GM21390 (cell line): ENCODE data around the gene PUM1.

ENCODE experiments used
- ATAC-seq: cut with Tn5 transposase; IDR thresholded peaks from one replicate; pipeline ENCODE4 v1.9.1; 2021; ENCODE audit not compliant: unreplicated experiment

Gene PUM1

DNA sequence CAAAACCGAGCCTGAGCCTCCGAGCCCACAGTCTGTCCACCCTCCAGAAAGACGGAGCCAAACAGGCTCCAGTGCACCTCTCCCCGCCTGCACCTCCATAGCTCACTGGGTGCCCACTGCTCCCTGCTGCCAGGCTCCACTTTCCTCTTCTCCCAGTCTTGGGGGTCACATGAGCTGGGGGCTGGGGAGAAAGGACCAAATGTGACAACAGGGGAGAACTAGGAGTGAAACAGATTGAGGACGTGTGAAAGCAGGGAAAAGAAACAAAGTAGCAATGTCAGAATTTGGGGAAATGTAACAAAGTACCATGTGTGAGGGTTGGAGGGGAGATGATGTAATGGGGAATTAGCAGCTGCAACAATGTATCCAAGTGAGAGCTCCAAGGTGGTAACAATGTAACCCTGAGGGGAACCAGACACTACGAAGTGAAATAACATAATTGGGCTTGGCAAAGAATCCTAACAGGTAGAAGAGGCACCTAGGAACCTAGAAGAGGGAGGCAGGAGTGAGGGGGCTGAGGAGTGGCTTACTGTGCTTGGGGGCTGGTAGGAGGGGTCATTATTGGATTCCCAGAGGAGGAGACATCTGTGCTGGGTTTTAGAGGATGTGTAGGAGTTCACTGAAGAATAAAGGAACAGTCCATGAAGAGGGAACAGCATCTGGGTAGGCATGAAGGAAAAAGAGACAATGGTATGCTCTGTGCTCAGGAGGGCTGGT lies 169.4 kb downstream of the PUM1 start:
- no peak for ATAC-seq

GRCh38 chr1:30895382-30895943 lies 170.1 kb downstream of the PUM1 start:
- ATAC-seq = no peak

GRCh38 chr1:30894508-30894973 lies 171.0 kb downstream of the PUM1 start:
- no peak for ATAC-seq

DNA sequence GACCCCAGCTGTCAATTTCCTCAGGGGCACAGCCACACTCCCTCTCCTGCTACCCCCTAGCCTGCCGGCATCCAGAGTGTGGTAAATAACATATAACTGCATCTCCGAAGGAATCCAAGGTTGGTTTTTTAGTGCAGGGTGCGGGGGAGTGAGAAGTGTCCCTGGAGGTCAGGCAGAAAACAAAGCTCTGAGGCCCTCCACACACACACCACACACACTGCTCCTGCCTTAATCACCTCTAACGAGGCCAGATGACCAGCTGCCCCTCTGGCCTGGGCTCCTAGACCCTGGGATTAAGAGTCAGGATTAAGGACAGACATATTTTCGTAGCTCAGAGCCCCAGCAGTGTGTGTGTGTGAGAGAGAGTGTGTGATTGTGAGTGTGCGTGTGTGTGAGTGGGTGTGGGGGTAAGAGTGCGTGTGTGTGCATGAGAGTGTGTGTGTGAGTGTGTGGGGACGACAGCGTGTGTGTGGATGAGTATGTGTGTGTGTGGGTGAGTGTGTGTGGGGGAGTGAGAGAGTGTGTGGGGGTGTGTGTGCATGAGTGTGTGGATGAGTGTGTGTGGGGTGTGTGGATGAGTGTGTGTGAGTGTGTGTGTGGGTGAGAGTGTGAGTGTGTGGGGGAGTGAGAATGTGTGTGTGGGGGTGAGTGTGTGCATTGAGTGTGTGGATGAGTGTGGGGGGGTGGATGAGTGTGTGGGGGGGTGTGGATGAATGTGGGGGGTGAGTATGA lies 171.6 kb downstream of the PUM1 start:
- no peak for ATAC-seq

DNA sequence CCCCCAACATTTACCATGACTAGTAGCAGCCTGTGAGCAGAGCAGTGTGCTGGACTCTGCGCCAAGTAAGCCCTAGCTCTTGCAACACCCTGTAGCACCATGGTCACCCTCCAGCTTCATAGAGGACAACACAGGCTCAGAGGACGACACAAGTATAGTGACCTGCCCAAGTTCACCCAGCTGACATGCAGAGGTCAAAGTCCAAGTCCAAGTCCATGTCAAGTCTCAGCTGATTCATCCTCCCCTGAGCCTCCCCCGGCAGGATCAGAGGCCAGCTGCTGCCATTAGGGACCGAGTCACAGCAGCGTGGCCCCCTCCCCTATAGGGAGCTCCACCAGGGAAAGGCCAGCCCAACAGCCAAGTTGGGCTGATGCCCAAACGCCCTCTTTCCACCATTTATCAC lies 172.8 kb downstream of the PUM1 start:
- no peak for ATAC-seq

GRCh38 chr1:30891227-30891552 lies 174.3 kb downstream of the PUM1 start:
- no peak for ATAC-seq

GRCh38 chr1:30890502-30891226 lies 174.9 kb downstream of the PUM1 start:
- no peak for ATAC-seq

- ATAC-seq = no peak
Measured at GRCh38 chr1:30889511-30889910, 176.0 kb downstream of the PUM1 start.

DNA sequence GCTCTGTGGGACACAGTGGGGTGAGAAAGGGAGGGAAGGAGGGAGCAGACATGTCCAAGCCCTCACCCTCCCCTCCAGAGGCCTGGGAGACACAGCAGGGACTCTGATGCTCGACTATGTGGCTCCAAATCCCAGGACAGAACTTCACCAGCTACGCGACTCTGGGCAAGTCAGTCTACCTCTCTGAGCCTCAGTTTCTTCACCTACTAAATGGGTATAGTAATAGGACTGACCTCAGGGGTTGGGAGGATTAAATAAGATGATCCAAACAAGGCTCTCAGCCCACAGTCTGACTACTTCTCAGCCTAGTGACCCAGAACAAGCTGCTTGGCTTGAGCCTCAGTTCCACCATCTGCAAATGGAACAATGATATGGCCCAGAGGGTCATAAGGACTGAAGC lies 176.5 kb downstream of the PUM1 start:
- no peak for ATAC-seq

- no peak for ATAC-seq
Measured at GRCh38 chr1:30888391-30888790, 177.1 kb downstream of the PUM1 start.

DNA sequence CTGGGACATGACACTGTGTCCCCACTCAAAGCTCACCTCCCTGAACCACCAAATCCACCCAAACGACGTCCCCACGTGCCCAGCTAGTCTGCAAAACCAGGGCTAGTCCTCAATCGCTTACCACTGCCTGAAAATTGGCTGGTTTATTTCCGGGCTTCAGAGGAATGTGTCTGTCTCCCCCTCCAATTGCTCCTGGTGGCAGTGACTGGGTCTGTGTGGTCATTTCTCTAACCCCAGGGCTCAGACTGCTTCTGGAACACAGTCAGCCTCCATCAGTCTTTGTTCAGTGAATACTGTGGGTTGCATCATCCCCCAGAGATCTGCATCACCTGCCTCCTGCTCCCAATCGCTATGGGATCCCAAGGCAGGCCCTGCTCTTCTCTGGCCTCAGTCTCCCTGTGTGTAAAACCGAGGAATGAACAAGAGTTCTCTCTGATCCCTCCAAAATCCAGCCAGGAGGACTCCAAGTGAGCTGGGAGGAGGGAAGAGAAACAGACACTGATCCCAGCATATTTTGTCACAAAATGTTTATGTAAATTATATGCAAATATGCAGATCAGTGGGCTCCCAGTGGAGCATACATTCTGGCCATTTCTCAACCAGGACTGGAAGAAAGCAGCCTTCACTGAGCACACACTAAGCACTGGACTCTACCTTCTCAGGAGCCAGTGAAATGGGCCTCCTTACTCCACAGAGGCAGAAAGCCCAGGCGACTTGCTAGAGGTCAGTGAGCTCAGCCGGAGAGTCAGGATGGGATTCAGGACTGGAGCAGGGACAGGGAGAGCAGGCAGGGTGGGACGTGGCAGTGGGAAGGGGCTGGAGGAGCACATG lies 177.8 kb downstream of the PUM1 start:
- ATAC-seq = no peak

- ATAC-seq = no peak
Measured at GRCh38 chr1:30886710-30887428, 178.6 kb downstream of the PUM1 start.

DNA sequence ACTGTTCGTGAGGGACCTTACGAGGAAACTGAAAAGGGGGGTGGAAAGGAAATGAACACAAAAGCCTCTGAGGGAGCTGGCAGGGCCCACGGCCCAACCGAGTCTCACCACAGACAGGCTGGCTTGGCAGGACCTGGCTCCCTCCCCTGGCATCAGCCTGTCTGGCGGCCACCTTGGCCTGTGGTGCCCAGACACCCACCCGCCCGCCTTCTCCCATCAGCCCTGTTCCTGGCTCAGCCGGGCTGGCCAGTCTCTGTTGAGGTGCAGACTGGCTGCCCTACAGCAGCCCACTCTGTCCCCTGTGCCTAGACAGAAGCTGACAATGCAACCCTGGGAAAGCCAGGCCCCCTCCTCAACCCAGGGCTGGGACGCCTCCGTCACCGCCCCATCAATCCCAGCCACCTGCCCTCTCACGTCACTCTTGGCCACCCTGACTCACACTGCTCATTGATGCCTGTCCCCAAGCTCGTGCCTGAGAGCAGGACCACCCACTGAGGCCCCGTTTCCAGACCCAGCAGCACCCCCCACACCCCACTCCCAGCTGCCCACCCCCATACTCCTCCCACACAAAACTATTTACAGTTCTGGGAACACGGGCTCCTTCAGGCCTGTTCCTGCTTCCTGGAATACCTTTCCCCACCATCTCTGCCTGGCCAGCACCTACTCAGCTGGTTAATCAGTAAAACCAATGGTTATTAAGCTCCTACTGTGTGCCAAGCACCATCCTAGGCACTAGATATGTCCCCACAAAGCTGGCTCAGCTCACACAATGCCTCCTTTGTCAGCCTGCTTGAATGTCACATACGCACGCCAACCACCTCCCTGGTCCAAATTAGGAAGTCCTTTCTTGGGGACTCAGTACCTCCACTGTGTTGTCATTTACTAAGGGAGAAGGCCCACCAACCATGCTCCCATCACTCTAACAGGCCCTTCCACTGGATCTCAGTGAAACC lies 179.7 kb downstream of the PUM1 start:
- no peak for ATAC-seq

DNA sequence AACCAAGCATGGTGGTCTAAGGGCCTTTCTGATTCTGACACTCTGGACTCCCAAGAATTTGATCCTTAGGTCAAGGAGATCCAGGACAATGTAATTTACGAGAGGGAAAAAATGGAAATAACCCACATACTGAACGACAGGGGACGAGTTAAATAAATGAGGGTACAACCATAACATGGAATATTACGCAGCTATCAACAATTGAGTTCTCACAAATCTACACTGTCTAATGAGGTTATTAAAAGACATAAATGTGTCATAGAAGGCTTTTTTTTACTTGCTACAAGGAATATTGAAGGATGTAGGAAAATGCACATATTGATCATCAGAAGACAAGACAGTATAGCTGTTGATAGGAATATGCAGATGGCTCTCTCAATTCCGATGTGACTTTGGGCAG lies 180.8 kb downstream of the PUM1 start:
- ATAC-seq = no peak

DNA sequence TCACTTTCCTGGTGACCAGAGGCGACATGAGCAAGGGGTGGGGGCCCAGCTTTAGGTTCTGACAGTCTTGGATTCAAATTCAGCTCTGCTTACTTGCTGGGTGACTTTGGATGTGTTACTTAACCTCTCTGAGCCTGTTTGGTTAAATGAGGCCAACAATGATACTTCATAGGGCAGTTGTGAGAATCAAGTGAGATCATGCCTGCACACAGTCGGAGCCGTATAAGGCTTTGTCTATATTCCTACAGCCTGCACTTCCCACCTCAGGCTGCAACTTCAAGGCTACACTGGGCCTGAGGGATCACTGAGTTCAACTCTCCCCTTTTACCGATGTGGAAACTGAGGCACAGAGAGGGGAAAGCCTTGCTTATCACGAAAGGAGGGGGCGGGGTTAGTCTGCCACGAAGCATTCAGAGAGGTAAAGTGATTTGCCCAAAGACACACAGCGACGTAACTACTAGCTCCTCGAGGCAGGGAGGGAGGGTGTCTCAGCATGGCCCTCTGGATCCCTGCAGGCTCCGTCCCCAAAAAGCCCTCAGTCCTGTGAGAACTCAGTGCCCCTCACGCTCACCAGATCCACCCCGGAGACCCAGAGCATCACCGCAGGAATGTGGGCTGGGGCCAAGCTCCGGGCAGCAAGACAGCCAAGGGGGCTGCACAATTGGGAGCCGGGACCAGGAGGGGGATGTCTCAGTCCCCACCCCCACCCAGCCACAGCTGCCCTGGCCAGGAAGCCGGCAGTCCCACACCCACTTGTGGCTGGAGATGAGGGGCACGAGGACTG lies 181.9 kb downstream of the PUM1 start:
- no peak for ATAC-seq

GRCh38 chr1:30882678-30883388 lies 182.7 kb downstream of the PUM1 start:
- ATAC-seq = no peak
